ENCODE measurements around the gene HLF.

DNA sequence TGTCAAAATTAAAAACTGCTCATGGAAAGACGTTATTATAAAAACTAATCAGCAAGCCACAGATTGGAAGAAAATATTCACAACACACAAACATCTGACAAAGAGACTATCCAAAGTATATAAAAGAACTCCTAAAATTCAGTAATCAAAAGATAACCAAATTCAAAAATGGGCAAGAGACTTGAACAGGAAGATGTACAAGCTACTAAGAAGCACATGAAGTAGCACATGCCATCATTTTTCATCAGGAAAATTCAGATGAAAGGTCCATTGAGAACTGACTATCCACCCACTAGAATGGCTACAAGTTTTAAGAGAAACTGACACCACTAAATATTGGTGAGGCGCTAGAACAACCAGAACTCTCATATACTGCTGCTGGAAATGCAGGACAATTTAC, 3.4 kb upstream of the HLF start:
- no peak for TF ChIP-seq POLR2A (IDR thresholded peaks at IDR 0.05)
- TF ChIP-seq, protein P1, sequence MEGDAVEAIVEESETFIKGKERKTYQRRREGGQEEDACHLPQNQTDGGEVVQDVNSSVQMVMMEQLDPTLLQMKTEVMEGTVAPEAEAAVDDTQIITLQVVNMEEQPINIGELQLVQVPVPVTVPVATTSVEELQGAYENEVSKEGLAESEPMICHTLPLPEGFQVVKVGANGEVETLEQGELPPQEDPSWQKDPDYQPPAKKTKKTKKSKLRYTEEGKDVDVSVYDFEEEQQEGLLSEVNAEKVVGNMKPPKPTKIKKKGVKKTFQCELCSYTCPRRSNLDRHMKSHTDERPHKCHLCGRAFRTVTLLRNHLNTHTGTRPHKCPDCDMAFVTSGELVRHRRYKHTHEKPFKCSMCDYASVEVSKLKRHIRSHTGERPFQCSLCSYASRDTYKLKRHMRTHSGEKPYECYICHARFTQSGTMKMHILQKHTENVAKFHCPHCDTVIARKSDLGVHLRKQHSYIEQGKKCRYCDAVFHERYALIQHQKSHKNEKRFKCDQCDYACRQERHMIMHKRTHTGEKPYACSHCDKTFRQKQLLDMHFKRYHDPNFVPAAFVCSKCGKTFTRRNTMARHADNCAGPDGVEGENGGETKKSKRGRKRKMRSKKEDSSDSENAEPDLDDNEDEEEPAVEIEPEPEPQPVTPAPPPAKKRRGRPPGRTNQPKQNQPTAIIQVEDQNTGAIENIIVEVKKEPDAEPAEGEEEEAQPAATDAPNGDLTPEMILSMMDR (IDR thresholded peaks at IDR 0.05) = no peak

Measured in ovary (tissue), 3 donors.